H9 (cell line): Measurements from ENCODE around the gene SEMA6A. TPM values are rescaled to one million over a fixed set of nuclear protein-coding genes. Genes with fewer than 3 reads are reported as not detected.

Experiments
- DNase-seq: peaks from one replicate; pipeline ENCODE4 v3.0.0-alpha.2; 2017
- H2AFZ ChIP-seq: one replicate; pipeline ENCODE4 v1.6.1; 2013; ENCODE audit warnings: mild to moderate bottlenecking, low read length, control low read depth, moderate library complexity
- H2AK5ac ChIP-seq: 2 replicates; pipeline ENCODE4 v1.6.1; 2013; ENCODE audit warnings: low read length, control low read depth, mixed read lengths; ENCODE audit not compliant: insufficient read length
- H2BK120ac ChIP-seq: one replicate; pipeline ENCODE4 v1.6.1; 2013; ENCODE audit warnings: low read depth, mild to moderate bottlenecking, low read length, control low read depth, inconsistent platforms; ENCODE audit not compliant: poor library complexity, severe bottlenecking
- H2BK12ac ChIP-seq: 2 replicates; pipeline ENCODE4 v1.6.1; 2013; ENCODE audit warnings: low read length, control low read depth, mixed read lengths, low read depth; ENCODE audit not compliant: insufficient read length
- H2BK15ac ChIP-seq: 2 replicates; pipeline ENCODE4 v1.6.1; 2013; ENCODE audit warnings: low read depth, low read length, control low read depth
- H2BK20ac ChIP-seq: one replicate; pipeline ENCODE4 v1.6.1; 2013; ENCODE audit warnings: low read depth, mild to moderate bottlenecking, low read length, control low read depth, inconsistent platforms; ENCODE audit not compliant: poor library complexity, severe bottlenecking
- H2BK5ac ChIP-seq: 2 replicates; pipeline ENCODE4 v1.6.1; 2013; ENCODE audit warnings: low read length, control low read depth, mixed read lengths; ENCODE audit not compliant: insufficient read length
- H3K14ac ChIP-seq: 2 replicates; pipeline ENCODE4 v1.6.1; 2013; ENCODE audit warnings: low read length, control low read depth; ENCODE audit not compliant: insufficient read depth
- H3K18ac ChIP-seq: 2 replicates; pipeline ENCODE4 v1.6.1; 2013; ENCODE audit warnings: low read depth, mild to moderate bottlenecking, mixed read lengths, low read length, control low read depth; ENCODE audit not compliant: insufficient read length
- H3K23ac ChIP-seq: 2 replicates; pipeline ENCODE4 v1.6.1; 2013; ENCODE audit warnings: low read length, control low read depth, mixed read lengths, low read depth; ENCODE audit not compliant: insufficient read length
- H3K23me2 ChIP-seq: 2 replicates; pipeline ENCODE4 v1.6.1; 2013; ENCODE audit warnings: low read depth, mild to moderate bottlenecking, mixed read lengths, low read length, control low read depth; ENCODE audit not compliant: insufficient read length, poor library complexity, severe bottlenecking
- H3K27ac ChIP-seq: 2 replicates; pipeline ENCODE4 v1.5.1; 2013; ENCODE audit warnings: low read length, control low read depth, mixed read lengths, low read depth; ENCODE audit not compliant: insufficient read length
- H3K27me3 ChIP-seq: 2 replicates; pipeline ENCODE4 v1.6.1; 2013; ENCODE audit warnings: low read length, control low read depth, inconsistent platforms; ENCODE audit not compliant: insufficient read depth
- H3K4ac ChIP-seq: 2 replicates; pipeline ENCODE4 v1.6.1; 2013; ENCODE audit warnings: low read depth, mild to moderate bottlenecking, control low read depth, inconsistent platforms, low read length, moderate library complexity
- H3K4me1 ChIP-seq: 2 replicates; pipeline ENCODE4 v1.6.1; 2013; ENCODE audit warnings: low read length, control low read depth, inconsistent platforms; ENCODE audit not compliant: insufficient read depth
- H3K4me2 ChIP-seq: 2 replicates; pipeline ENCODE4 v1.6.1; 2013; ENCODE audit warnings: low read length, control low read depth, mixed read lengths; ENCODE audit not compliant: insufficient read length, insufficient read depth
- H3K56ac ChIP-seq: 2 replicates; pipeline ENCODE4 v1.6.1; 2013; ENCODE audit warnings: low read depth, mild to moderate bottlenecking, mixed read lengths, low read length, control low read depth; ENCODE audit not compliant: insufficient read length
- H3K79me1 ChIP-seq: 2 replicates; pipeline ENCODE4 v1.6.1; 2013; ENCODE audit warnings: low read depth, mild to moderate bottlenecking, moderate library complexity, low read length, control low read depth, inconsistent platforms; ENCODE audit not compliant: insufficient read depth, poor library complexity, severe bottlenecking
- H3K79me2 ChIP-seq: 2 replicates; pipeline ENCODE4 v1.6.1; 2013; ENCODE audit warnings: low read length, control low read depth, inconsistent platforms; ENCODE audit not compliant: insufficient read depth
- H3K9ac ChIP-seq: 2 replicates; pipeline ENCODE4 v1.6.1; 2013; ENCODE audit warnings: low read length, control low read depth, mixed read lengths; ENCODE audit not compliant: insufficient read length; ENCODE audit errors: extremely low read depth
- H3K9me3 ChIP-seq: one replicate; pipeline ENCODE4 v1.6.1; 2013; ENCODE audit warnings: low read depth, low read length, inconsistent platforms; ENCODE audit not compliant: control insufficient read depth
- H3T11ph ChIP-seq: one replicate; pipeline ENCODE4 v1.6.1; 2013; ENCODE audit warnings: mild to moderate bottlenecking, low read length, control low read depth, inconsistent platforms
- H4K20me1 ChIP-seq: one replicate; pipeline ENCODE4 v1.6.1; 2013; ENCODE audit not compliant: control insufficient read depth, insufficient read length, insufficient read depth
- H4K5ac ChIP-seq: 2 replicates; pipeline ENCODE4 v1.6.1; 2013; ENCODE audit warnings: low read depth, mild to moderate bottlenecking, mixed read lengths, low read length, control low read depth; ENCODE audit not compliant: insufficient read length
- H4K8ac ChIP-seq: replicated peaks from 2 replicates; pipeline ENCODE4 v1.6.1; 2013; ENCODE audit warnings: low read length, control low read depth, mixed read lengths, low read depth; ENCODE audit not compliant: insufficient read length
- H4K91ac ChIP-seq: 2 replicates; pipeline ENCODE4 v1.6.1; 2013; ENCODE audit warnings: low read depth, mild to moderate bottlenecking, moderate library complexity, mixed read lengths, low read length, control low read depth; ENCODE audit not compliant: insufficient read length
- H3K27ac Mint-ChIP-seq, 3 experiments: 2 replicates in 2 of 3; 3 replicates in 1 of 3; pipeline ENCODE4 v1.8.0; 2020 to 2021; ENCODE audit warnings: mixed read lengths in 3 of 3, mild to moderate bottlenecking in 1 of 3, moderate library complexity in 1 of 3
- H3K27me3 Mint-ChIP-seq: 2 replicates; pipeline ENCODE4 v1.8.0; 2021; ENCODE audit warnings: low read depth, mild to moderate bottlenecking, moderate library complexity, mixed read lengths
- H3K36me3 Mint-ChIP-seq, 3 experiments: 2 replicates in 2 of 3; 3 replicates in 1 of 3; pipeline ENCODE4 v1.8.0; 2020 to 2021; ENCODE audit warnings: low read depth in 3 of 3, mixed read lengths in 3 of 3; ENCODE audit not compliant: insufficient read depth in 1 of 3
- H3K4me1 Mint-ChIP-seq, 2 experiments: 2 replicates each; pipeline ENCODE4 v1.8.0; 2020; ENCODE audit warnings: mixed read lengths in 2 of 2
- H3K4me3 Mint-ChIP-seq, 2 experiments: 2 replicates in 1 of 2; 3 replicates in 1 of 2; pipeline ENCODE4 v1.8.0; 2020 to 2021; ENCODE audit warnings: mild to moderate bottlenecking in 2 of 2, mixed read lengths in 2 of 2, moderate library complexity in 1 of 2
- H3K9me3 Mint-ChIP-seq, 2 experiments: 2 replicates in 1 of 2; 3 replicates in 1 of 2; pipeline ENCODE4 v1.8.0; 2020; ENCODE audit warnings: mild to moderate bottlenecking in 2 of 2, mixed read lengths in 2 of 2, moderate library complexity in 1 of 2
- CTCF ChIP-seq: fragments of 200-600 bp; sonication (generic); conservative IDR thresholded peaks from 3 replicates; pipeline ENCODE4 v1.8.0; 2021; ENCODE audit warnings: antibody characterized with exemption, mild to moderate bottlenecking
- WGBS: extraction: QIAGEN DNeasy Blood & Tissue Kit; methylation state at CpG from one replicate; pipeline ENCODE4 v1.1.7; 2013; ENCODE audit warnings: missing lambda C conversion rate, low lambda C conversion rate, mixed read lengths; ENCODE audit not compliant: insufficient read length; ENCODE audit errors: extremely low coverage; 5-methylcytosine and 5-hydroxymethylcytosine counted together
- total RNA-seq: library from RNA; stranded (reverse); gene quantifications from 2 replicates; pipeline ENCODE4 v1.2.1, GENCODE V29; 2021

SEMA6A gene
- total RNA-seq, 1 experiment from 2014 or later: 354 TPM

- H2BK15ac ChIP-seq: no peak overlapping the region
- no peak for TF ChIP-seq CTCF
- DNase-seq: no peak
- H3K27ac ChIP-seq: no peak overlapping the region
- H3K23ac ChIP-seq: no peak overlapping the region
- Mint-ChIP-seq H3K27me3 (no peaks in the 10 kb centered on the region), H3K4me1 (peaks cover 86 to 90% of the 10 kb centered on the region in 2 experiments), H3K4me3 (no peak overlapping the region), H3K36me3 (peaks cover 7 to 20% (median 12%) of the 10 kb centered on the region in 3 experiments; a peak in 5 of 7 replicates), H3K9me3 (no peaks in the 10 kb centered on the region), H3K27ac (no peak overlapping the region; a peak in 1 of 7 replicates)
- H2BK120ac ChIP-seq: no peak overlapping the region
- H4K91ac ChIP-seq: no peak overlapping the region
- no peak overlapping the region for H3K9ac ChIP-seq
- no peaks in the 10 kb centered on the region for H3K23me2 ChIP-seq
- H2BK20ac ChIP-seq: no peak overlapping the region
- no peaks in the 10 kb centered on the region for H3K9me3 ChIP-seq
- H2AFZ ChIP-seq: no peak overlapping the region
- H2AK5ac ChIP-seq: no peak overlapping the region
- peaks cover 2% of the 10 kb centered on the region for H3K79me1 ChIP-seq
- no peak overlapping the region for H3K18ac ChIP-seq
- no peak overlapping the region for H2BK12ac ChIP-seq
- no CpG with 5 or more reads among the region's 11 CpGs for WGBS
- H4K8ac ChIP-seq: no peak overlapping the region
- H4K5ac ChIP-seq: no peak overlapping the region
- no peak overlapping the region for H3K56ac ChIP-seq
- H3K14ac ChIP-seq: no peak overlapping the region
- no peaks in the 10 kb centered on the region for H4K20me1 ChIP-seq
- peaks cover 89% of the 10 kb centered on the region for H3K79me2 ChIP-seq
- no peak overlapping the region for H3K4ac ChIP-seq
- no peak overlapping the region for H3K4me2 ChIP-seq
- H3T11ph ChIP-seq: no peak overlapping the region
- H3K27me3 ChIP-seq: no peaks in the 10 kb centered on the region
- peaks cover 42% of the 10 kb centered on the region for H3K4me1 ChIP-seq
- no peak overlapping the region for H2BK5ac ChIP-seq
These were observed 12.0 kb downstream of the SEMA6A start for GRCh38 chr5:116562669-116563068.
